H1 (cell line): ENCODE results near the gene KPNA1. TPM values are rescaled to one million over a fixed set of nuclear protein-coding genes. Genes with fewer than 3 reads are reported as not detected.

Source experiments
- BACH1 ChIP-seq: IDR thresholded peaks from 2 replicates; pipeline ENCODE4 v1.6.1; 2012; ENCODE audit warnings: low read length, improper control_type of control experiment
- CBX8 ChIP-seq: fragments of 300-800, 300-1000 bp; sonication (generic); IDR thresholded peaks from 2 replicates; pipeline ENCODE4 v1.7.1; 2016; ENCODE audit warnings: low read depth, low read length, borderline replicate concordance
- CTBP2 ChIP-seq: IDR thresholded peaks from 2 replicates; pipeline ENCODE4 v1.7.0; 2011; ENCODE audit warnings: borderline replicate concordance, mild to moderate bottlenecking, moderate library complexity, mixed read lengths, low read length; ENCODE audit not compliant: insufficient read depth, insufficient read length
- EZH2 ChIP-seq: fragments of 200-600 bp; sonication (generic); IDR thresholded peaks from 2 replicates; pipeline ENCODE4 v1.7.1; 2012; ENCODE audit warnings: low read depth, mild to moderate bottlenecking, moderate library complexity, low read length, inconsistent platforms; ENCODE audit not compliant: severe bottlenecking
- JUND ChIP-seq: IDR thresholded peaks from 2 replicates; pipeline ENCODE4 v1.6.1; 2011; ENCODE audit warnings: mild to moderate bottlenecking, improper control_type of control experiment, low read length
- SIX5 ChIP-seq: IDR thresholded peaks from 2 replicates; pipeline ENCODE4 v1.6.1; 2011; ENCODE audit warnings: mild to moderate bottlenecking, low read depth, low read length
- SP1 ChIP-seq: IDR thresholded peaks from 2 replicates; pipeline ENCODE4 v1.6.1; 2011; ENCODE audit warnings: low read depth, low read length
- TEAD4 ChIP-seq: IDR thresholded peaks from 2 replicates; pipeline ENCODE4 v1.6.1; 2012; ENCODE audit warnings: low read depth, low read length, inconsistent platforms, mixed read lengths
- ZNF274 ChIP-seq: IDR thresholded peaks from 2 replicates; pipeline ENCODE4 v1.7.0; 2012; ENCODE audit warnings: low read length, borderline replicate concordance; ENCODE audit errors: extremely low read depth
- polyA plus RNA-seq, 7 experiments: library from polyadenylated mRNA; depleted of rRNA in 3 of 7; stranded (reverse) in 5 of 7; unstranded in 2 of 7; fragments of >200 nt in 5 of 7; fragments of 200-250 nt in 2 of 7; gene quantifications; 1 replicate in 5 of 7; 2 replicates in 1 of 7; 4 replicates in 1 of 7; pipeline versions ENCODE4 v1.2.1 to v1.2.3, GENCODE V29; 2011 to 2013; ENCODE audit warnings: missing spikeins in 2 of 7, mixed read lengths in 2 of 7
- total RNA-seq: library from RNA; stranded (reverse); fragmentation: NEBNext Ultra II Directional; extraction: Animal tissue kit (Norgen Biotek cat#: 25700); gene quantifications from 2 replicates; pipeline ENCODE4 v1.2.1, GENCODE V29; 2021

The KPNA1 gene
- total and polyA plus RNA-seq, 2 of the 8 experiments (the other 6 are each of a cell fraction or from before 2014, with no cell fraction given) = 14.8 to 63.0 TPM

DNA sequence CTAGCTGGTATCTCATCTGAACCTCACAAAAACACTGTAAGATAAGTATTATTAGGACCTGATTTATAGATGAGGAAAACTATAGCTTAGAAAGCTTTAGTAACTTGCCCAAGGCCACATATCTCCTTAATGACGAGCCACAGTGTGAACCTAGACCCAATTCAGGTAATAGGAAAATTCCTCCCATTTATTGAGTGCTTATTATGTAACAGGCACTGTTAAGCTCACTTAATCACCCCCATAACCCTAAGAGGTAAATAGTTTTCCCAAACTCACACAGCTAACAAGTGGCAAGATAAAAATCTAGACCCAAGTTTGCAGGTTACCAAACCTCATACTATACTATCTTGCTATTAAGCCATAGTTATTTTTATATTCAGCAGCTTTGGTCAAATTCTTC is 106.8 kb downstream of the KPNA1 start (continued):
- TF ChIP-seq TEAD4 (no peak), EZH2 (no peak), CBX8 (no peak), SIX5 (no peak), SP1 (no peak), BACH1 (no peak), CTBP2 (no peak), JUND (no peak), ZNF274 (no peak)
